Adrenal gland (tissue), 5 donors: ENCODE results near the gene PPME1.

Experiments used
- POLR2A ChIP-seq, 2 donors: fragments of 450-650 bp; IDR thresholded peaks; one replicate each; pipeline ENCODE4 v1.6.1; 2017; ENCODE audit warnings: antibody characterized with exemption in 2 of 2, mild to moderate bottlenecking in 2 of 2, moderate library complexity in 1 of 2
- TF ChIP-seq, protein P1 (sequence below), 6 experiments: fragments of 450-650 bp in 4 of 6; fragments of 200-600 bp in 2 of 6; sonication (generic) in 1 of 6; IDR thresholded peaks; 1 replicate in 5 of 6; 2 replicates in 1 of 6; pipeline versions ENCODE4 v1.5.1 to v1.8.0; 2016 to 2021; ENCODE audit warnings: antibody characterized with exemption in 6 of 6, mild to moderate bottlenecking in 2 of 6, moderate library complexity in 1 of 6
- donor health status: DM: no; HTN: no; CAD: no.

DNA sequence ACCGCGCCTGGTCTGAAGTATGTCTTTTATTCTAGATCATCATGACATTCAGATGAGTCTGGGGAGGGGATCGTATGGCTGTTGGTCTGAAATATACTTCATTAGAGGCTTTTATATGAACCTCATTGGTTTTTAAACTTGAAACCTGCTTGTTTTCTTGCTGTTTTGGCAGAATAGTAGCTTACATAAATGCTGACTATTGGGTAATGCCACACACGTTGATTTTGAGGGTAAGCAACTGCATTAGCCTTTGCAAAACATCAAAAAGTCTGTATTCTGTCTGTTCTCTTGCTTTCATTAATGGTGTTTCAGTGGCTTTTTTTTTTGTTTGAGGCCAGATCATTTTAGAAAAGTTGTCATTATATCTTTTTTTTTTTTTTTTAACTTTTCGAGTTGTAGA is 14.2 kb downstream of the PPME1 start:
- TF ChIP-seq, protein P1, sequence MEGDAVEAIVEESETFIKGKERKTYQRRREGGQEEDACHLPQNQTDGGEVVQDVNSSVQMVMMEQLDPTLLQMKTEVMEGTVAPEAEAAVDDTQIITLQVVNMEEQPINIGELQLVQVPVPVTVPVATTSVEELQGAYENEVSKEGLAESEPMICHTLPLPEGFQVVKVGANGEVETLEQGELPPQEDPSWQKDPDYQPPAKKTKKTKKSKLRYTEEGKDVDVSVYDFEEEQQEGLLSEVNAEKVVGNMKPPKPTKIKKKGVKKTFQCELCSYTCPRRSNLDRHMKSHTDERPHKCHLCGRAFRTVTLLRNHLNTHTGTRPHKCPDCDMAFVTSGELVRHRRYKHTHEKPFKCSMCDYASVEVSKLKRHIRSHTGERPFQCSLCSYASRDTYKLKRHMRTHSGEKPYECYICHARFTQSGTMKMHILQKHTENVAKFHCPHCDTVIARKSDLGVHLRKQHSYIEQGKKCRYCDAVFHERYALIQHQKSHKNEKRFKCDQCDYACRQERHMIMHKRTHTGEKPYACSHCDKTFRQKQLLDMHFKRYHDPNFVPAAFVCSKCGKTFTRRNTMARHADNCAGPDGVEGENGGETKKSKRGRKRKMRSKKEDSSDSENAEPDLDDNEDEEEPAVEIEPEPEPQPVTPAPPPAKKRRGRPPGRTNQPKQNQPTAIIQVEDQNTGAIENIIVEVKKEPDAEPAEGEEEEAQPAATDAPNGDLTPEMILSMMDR (IDR thresholded peaks at IDR 0.05) = no peak
- TF ChIP-seq POLR2A (IDR thresholded peaks at IDR 0.05) = no peak
